ENCODE results near the gene TAPT1. TPM values are rescaled to one million over a fixed set of nuclear protein-coding genes. Genes with fewer than 3 reads are reported as not detected.

The TAPT1 gene
- polyA plus RNA-seq, 2 of the 4 experiments (the other 2 are of a cell fraction), result 11.5 to 17.1 TPM

GRCh38 chr4:16257611-16258010 is 31.3 kb upstream of the TAPT1 start:
- H3K4me2 ChIP-seq, result no peak overlapping the region
- TF ChIP-seq FOSB (CRISPR knock-in tag; IDR thresholded peaks at IDR 0.05) (no peak), EHF (CRISPR knock-in tag; IDR thresholded peaks at IDR 0.05) (no peak), SREBF2 (IDR thresholded peaks at IDR 0.05) (no peak), ESRRA (IDR thresholded peaks at IDR 0.05; ENCODE audit: borderline replicate concordance, low read length) (no peak), BHLHE40 (IDR thresholded peaks at IDR 0.05; ENCODE audit: low read depth, low read length) (no peak), HOXB13 (CRISPR knock-in tag; IDR thresholded peaks at IDR 0.05; ENCODE audit: low read depth) (no peak), HOXA7 (CRISPR knock-in tag; IDR thresholded peaks at IDR 0.05) (no peak), EP300 (IDR thresholded peaks at IDR 0.05) (no peak), JUNB (IDR thresholded peaks at IDR 0.05) (no peak), SMC3 (IDR thresholded peaks at IDR 0.05) (no peak), EHMT2 (IDR thresholded peaks at IDR 0.05; ENCODE audit: low read depth) (no peak), MAFK (IDR thresholded peaks at IDR 0.05; ENCODE audit: partially characterized antibody) (no peak)
- TF ChIP-seq, protein P1, sequence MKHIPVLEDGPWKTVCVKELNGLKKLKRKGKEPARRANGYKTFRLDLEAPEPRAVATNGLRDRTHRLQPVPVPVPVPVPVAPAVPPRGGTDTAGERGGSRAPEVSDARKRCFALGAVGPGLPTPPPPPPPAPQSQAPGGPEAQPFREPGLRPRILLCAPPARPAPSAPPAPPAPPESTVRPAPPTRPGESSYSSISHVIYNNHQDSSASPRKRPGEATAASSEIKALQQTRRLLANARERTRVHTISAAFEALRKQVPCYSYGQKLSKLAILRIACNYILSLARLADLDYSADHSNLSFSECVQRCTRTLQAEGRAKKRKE (CRISPR knock-in tag; IDR thresholded peaks at IDR 0.05; ENCODE audit: low read depth), result no peak
- H3K9me3 ChIP-seq, result no peaks in the 10 kb centered on the region
- ATAC-seq (no peak), FAIRE-seq (no peak), DNase-seq (ENCODE audit: low read depth in 1 of 2, low spot score in 1 of 2) (no peak)
- ChIA-PET CTCF (no interaction called here), POLR2A (no interaction called here)
- peaks cover 20% of the 10 kb centered on the region for H3K4me1 ChIP-seq
- no peak overlapping the region for H3K27ac ChIP-seq
- WGBS (ENCODE audit: missing lambda C conversion rate), result 89% methylated on average over 2 of the region's 2 CpGs
- H3K4me3 ChIP-seq, result no peak overlapping the region

- ChIA-PET CTCF (interaction anchor here (1.3 kb wide), 1 partner anchor 9 kb away, joined by 3 read pairs; no protein-coding TSS in a partner anchor), POLR2A (no interaction called here)
- DNase-seq (ENCODE audit: low read depth in 1 of 2, low spot score in 1 of 2), result no peak
- peaks cover 30% of the 10 kb centered on the region for H3K4me1 ChIP-seq
- no peaks in the 10 kb centered on the region for H3K9me3 ChIP-seq
- no peak overlapping the region for H3K4me2 ChIP-seq
- no peak for TF ChIP-seq TP53 (CRISPR knock-in tag; IDR thresholded peaks at IDR 0.05)
- TF ChIP-seq USF2 (IDR thresholded peaks at IDR 0.05), result no peak
- no peak for TF ChIP-seq PBX3 (IDR thresholded peaks at IDR 0.05)
- TF ChIP-seq FOSL2 (IDR thresholded peaks at IDR 0.05), result no peak
- TF ChIP-seq FOSL2 (CRISPR knock-in tag; IDR thresholded peaks at IDR 0.05), result no peak
- TF ChIP-seq PHF8 (IDR thresholded peaks at IDR 0.05; ENCODE audit: borderline replicate concordance, low read depth), result no peak
- TF ChIP-seq POLR2A (IDR thresholded peaks at IDR 0.05; ENCODE audit: low read length), result no peak
- no peak for TF ChIP-seq MAFK (IDR thresholded peaks at IDR 0.05; ENCODE audit: partially characterized antibody)
- no peak for TF ChIP-seq RAD21 (conservative IDR thresholded peaks at IDR 0.05 in 1 of 2, IDR thresholded peaks at IDR 0.05 in 1 of 2)
- no peak for TF ChIP-seq MYC (IDR thresholded peaks at IDR 0.05; ENCODE audit: borderline replicate concordance, low read length)
- TF ChIP-seq KDM1A (IDR thresholded peaks at IDR 0.05; ENCODE audit: low read depth), result no peak
- TF ChIP-seq JUNB (IDR thresholded peaks at IDR 0.05), result no peak
- no peak for TF ChIP-seq TFCP2L1 (CRISPR knock-in tag; IDR thresholded peaks at IDR 0.05)
- no peak overlapping the region for H3K27ac ChIP-seq
- no peak for FAIRE-seq
- ATAC-seq, result no peak
- 94% methylated on average over 28 of the region's 28 CpGs for WGBS (ENCODE audit: missing lambda C conversion rate)
- H3K4me3 ChIP-seq, result no peak overlapping the region
Observed at GRCh38 chr4:16256343-16256742, 30.1 kb upstream of the TAPT1 start.

DNA sequence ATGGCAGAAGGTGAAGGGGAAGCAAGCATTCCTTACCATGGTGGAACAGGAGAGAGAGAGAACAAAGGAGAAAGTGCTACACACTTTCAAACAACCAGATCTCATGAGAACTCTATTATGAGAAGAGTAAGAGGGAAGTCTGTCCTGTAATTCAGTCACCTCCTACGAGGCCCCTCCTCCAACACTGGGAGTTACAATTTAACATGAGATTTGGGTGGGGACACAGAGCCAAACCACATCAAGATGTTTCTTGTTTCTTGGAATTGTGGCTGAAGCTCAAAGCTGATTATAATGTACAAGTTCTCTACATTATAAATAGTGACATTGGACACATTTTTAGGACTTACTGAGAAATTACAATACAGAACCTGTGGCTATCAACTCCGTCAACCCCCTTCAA is 29.5 kb upstream of the TAPT1 start:
- Histone ChIP-seq H3K4me3 (no peak overlapping the region), H3K27ac (peak overlapping the region in 1 of 2 experiments; percentile 49; a peak in 1 of 6 replicates), H3K9me3 (no peaks in the 10 kb centered on the region), H3K4me2 (no peak overlapping the region), H3K4me1 (peaks cover 35% of the 10 kb centered on the region)
- FAIRE-seq (no peak), DNase-seq (ENCODE audit: low read depth in 1 of 2, low spot score in 1 of 2) (no peak), ATAC-seq (no peak)
- 85% methylated on average over 2 of the region's 2 CpGs for WGBS (ENCODE audit: missing lambda C conversion rate)
- CTCF ChIA-PET, result interaction anchor here (1.3 kb wide), 1 partner anchor 9 kb away, joined by 3 read pairs; no protein-coding TSS in a partner anchor
- POLR2A ChIA-PET, result no interaction called here
- TF ChIP-seq CTCF (IDR thresholded peaks at IDR 0.05) (no peak), CHD4 (IDR thresholded peaks at IDR 0.05; ENCODE audit: borderline replicate concordance) (no peak), RARB (CRISPR knock-in tag; IDR thresholded peaks at IDR 0.05) (no peak), ZSCAN20 (CRISPR knock-in tag; IDR thresholded peaks at IDR 0.05) (no peak)
- TF ChIP-seq, protein P2, sequence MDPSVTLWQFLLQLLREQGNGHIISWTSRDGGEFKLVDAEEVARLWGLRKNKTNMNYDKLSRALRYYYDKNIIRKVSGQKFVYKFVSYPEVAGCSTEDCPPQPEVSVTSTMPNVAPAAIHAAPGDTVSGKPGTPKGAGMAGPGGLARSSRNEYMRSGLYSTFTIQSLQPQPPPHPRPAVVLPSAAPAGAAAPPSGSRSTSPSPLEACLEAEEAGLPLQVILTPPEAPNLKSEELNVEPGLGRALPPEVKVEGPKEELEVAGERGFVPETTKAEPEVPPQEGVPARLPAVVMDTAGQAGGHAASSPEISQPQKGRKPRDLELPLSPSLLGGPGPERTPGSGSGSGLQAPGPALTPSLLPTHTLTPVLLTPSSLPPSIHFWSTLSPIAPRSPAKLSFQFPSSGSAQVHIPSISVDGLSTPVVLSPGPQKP (IDR thresholded peaks at IDR 0.05; ENCODE audit: low read depth, low read length), result no peak
- TF ChIP-seq, protein P3, sequence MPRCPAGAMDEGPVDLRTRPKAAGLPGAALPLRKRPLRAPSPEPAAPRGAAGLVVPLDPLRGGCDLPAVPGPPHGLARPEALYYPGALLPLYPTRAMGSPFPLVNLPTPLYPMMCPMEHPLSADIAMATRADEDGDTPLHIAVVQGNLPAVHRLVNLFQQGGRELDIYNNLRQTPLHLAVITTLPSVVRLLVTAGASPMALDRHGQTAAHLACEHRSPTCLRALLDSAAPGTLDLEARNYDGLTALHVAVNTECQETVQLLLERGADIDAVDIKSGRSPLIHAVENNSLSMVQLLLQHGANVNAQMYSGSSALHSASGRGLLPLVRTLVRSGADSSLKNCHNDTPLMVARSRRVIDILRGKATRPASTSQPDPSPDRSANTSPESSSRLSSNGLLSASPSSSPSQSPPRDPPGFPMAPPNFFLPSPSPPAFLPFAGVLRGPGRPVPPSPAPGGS (IDR thresholded peaks at IDR 0.05), result no peak
- TF ChIP-seq, protein P4, sequence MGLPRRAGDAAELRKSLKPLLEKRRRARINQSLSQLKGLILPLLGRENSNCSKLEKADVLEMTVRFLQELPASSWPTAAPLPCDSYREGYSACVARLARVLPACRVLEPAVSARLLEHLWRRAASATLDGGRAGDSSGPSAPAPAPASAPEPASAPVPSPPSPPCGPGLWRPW (IDR thresholded peaks at IDR 0.05), result no peak

All from A549 (cell line).